ENCODE results near the gene NRROS. TPM values are rescaled to one million over a fixed set of nuclear protein-coding genes. Genes with fewer than 3 reads are reported as not detected.

The NRROS gene
- total RNA-seq, 2 donors from 2014 or later = 2.1 to 3.2 TPM

DNA sequence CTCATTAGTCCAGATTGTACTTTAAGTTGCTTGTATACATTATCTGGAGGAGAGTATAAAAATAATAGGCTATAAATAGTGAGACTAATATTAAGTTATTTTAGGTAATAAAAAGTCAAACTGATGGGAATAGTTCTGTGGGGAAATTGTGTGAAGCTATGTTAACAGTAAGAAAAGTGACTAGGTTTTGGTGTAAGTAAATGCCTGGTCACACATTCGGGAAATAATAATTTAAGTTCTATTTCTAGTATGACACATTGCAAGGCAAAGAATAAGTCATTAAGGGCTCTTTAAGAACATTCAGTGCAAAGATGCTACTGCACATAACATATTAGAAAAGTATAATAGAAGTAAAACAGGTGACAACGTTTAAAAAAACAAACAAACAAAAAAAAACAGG lies 18.8 kb upstream of the NRROS start:
- TF ChIP-seq, protein P1, sequence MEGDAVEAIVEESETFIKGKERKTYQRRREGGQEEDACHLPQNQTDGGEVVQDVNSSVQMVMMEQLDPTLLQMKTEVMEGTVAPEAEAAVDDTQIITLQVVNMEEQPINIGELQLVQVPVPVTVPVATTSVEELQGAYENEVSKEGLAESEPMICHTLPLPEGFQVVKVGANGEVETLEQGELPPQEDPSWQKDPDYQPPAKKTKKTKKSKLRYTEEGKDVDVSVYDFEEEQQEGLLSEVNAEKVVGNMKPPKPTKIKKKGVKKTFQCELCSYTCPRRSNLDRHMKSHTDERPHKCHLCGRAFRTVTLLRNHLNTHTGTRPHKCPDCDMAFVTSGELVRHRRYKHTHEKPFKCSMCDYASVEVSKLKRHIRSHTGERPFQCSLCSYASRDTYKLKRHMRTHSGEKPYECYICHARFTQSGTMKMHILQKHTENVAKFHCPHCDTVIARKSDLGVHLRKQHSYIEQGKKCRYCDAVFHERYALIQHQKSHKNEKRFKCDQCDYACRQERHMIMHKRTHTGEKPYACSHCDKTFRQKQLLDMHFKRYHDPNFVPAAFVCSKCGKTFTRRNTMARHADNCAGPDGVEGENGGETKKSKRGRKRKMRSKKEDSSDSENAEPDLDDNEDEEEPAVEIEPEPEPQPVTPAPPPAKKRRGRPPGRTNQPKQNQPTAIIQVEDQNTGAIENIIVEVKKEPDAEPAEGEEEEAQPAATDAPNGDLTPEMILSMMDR (conservative IDR thresholded peaks at IDR 0.05) = no peak
- no peak overlapping the region for H3K27ac ChIP-seq (ENCODE audit: low read depth, low read length)
- no peak overlapping the region for H3K9ac ChIP-seq (ENCODE audit: extremely low read depth, low read length, poor library complexity, severe bottlenecking)
- peaks cover 3% of the 10 kb centered on the region for H3K27me3 Mint-ChIP-seq (ENCODE audit: insufficient read depth)
- no peak overlapping the region for H3K4me3 ChIP-seq (ENCODE audit: low read length)
- H3K4me1 Mint-ChIP-seq = peaks cover 18% of the 10 kb centered on the region
- no peaks in the 10 kb centered on the region for H3K36me3 ChIP-seq (ENCODE audit: control insufficient read depth, insufficient read depth, low read length)
- no peaks in the 10 kb centered on the region for H3K9me3 ChIP-seq (ENCODE audit: control insufficient read depth, low read length)
- H3K27me3 ChIP-seq (ENCODE audit: control insufficient read depth, insufficient read depth, low read length, poor library complexity, severe bottlenecking) = no peaks in the 10 kb centered on the region
- H3K27ac Mint-ChIP-seq = no peak overlapping the region
- H3K4me3 Mint-ChIP-seq = no peak overlapping the region
- H3K4me1 ChIP-seq (ENCODE audit: control insufficient read depth, insufficient read depth, low read length) = no peaks in the 10 kb centered on the region
- 92% methylated on average over 2 of the region's 2 CpGs; no CpG with 5 or more reads in 1 of the 2 experiments for WGBS, 2 experiments (ENCODE audit: insufficient coverage in 1 of 2, insufficient read length in 1 of 2)
- no peak for DNase-seq
- no peaks in the 10 kb centered on the region for H3K9me3 Mint-ChIP-seq
- H3K36me3 Mint-ChIP-seq (ENCODE audit: low read depth) = no peaks in the 10 kb centered on the region

DNA sequence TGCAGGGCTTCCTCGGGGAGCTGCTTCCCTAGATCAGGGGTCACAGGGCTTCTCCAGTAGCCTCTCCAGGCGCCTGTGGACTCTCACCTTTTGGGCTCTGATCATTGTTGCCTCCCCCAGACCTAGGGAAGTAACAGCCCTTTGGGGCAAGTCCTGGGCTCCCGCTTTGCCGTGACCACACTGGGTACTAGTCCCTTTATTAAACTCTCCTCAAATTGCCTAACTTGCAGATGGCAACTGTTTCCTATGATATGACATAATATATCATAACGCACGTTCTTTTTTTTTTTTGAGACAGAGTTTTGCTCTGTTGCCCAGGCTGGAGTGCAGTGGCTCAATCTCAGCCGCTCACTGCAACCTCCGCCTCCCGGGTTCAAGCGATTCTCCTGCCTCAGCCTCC lies 17.9 kb upstream of the NRROS start:
- Mint-ChIP-seq H3K36me3 (ENCODE audit: low read depth) (no peaks in the 10 kb centered on the region), H3K27ac (no peak overlapping the region), H3K4me1 (peaks cover 18% of the 10 kb centered on the region), H3K9me3 (no peaks in the 10 kb centered on the region), H3K27me3 (ENCODE audit: insufficient read depth) (peaks cover 3% of the 10 kb centered on the region), H3K4me3 (no peak overlapping the region)
- no peak for DNase-seq
- TF ChIP-seq, protein P1 (conservative IDR thresholded peaks at IDR 0.05) = no peak
- Histone ChIP-seq H3K27me3 (ENCODE audit: control insufficient read depth, insufficient read depth, low read length, poor library complexity, severe bottlenecking) (no peaks in the 10 kb centered on the region), H3K36me3 (ENCODE audit: control insufficient read depth, insufficient read depth, low read length) (no peaks in the 10 kb centered on the region), H3K27ac (ENCODE audit: low read depth, low read length) (no peak overlapping the region), H3K9ac (ENCODE audit: extremely low read depth, low read length, poor library complexity, severe bottlenecking) (no peak overlapping the region), H3K4me1 (ENCODE audit: control insufficient read depth, insufficient read depth, low read length) (no peaks in the 10 kb centered on the region), H3K9me3 (ENCODE audit: control insufficient read depth, low read length) (no peaks in the 10 kb centered on the region), H3K4me3 (ENCODE audit: low read length) (no peak overlapping the region)
- WGBS, 2 experiments (ENCODE audit: insufficient coverage in 1 of 2, insufficient read length in 1 of 2) = 90 to 93% methylated on average over 7 to 10 of the region's 10 CpGs

DNA sequence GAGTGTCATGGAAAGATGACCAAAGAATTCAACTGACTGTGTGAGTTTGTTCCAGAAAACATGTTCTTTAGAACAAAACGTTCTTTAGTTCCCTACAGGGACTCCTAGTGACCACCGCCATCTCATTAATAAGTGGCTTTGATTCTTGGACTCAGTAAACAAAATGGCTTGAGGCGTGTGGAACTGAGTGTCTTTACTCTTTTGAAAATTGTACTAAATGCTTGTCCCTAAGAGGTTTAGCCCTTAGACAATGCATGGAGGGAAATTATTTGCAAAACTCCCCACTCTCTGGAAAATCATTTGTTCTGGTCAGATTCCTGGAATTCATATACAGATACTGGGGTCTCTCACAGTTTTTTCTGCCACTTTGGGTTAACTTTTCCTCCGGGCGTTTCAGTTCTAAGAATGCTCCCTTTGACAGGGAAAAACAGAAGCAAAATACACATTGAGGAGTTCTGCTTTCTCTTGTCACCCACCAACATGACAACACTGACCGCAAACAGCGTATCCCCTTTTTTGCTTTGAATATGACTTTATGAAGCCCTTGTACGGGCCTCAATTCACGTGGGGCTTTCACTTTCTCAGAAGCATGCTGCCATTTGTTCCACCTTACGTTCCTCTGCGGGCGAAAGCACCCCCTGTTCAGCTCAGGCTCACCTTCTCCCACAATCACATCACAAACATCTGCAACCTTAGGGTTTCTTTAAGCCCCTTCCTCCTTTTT lies 15.3 kb upstream of the NRROS start:
- Mint-ChIP-seq H3K27me3 (ENCODE audit: insufficient read depth) (peaks cover 3% of the 10 kb centered on the region), H3K36me3 (ENCODE audit: low read depth) (no peaks in the 10 kb centered on the region), H3K27ac (no peak overlapping the region), H3K9me3 (no peaks in the 10 kb centered on the region), H3K4me3 (no peak overlapping the region), H3K4me1 (peaks cover 15% of the 10 kb centered on the region)
- no peaks in the 10 kb centered on the region for H3K36me3 ChIP-seq (ENCODE audit: control insufficient read depth, insufficient read depth, low read length)
- H3K9me3 ChIP-seq (ENCODE audit: control insufficient read depth, low read length) = no peaks in the 10 kb centered on the region
- H3K9ac ChIP-seq (ENCODE audit: extremely low read depth, low read length, poor library complexity, severe bottlenecking) = no peak overlapping the region
- 90 to 97% methylated on average over 12 of the region's 12 CpGs for WGBS, 2 experiments (ENCODE audit: insufficient coverage in 1 of 2, insufficient read length in 1 of 2)
- DNase-seq = no peak
- TF ChIP-seq, protein P1 (conservative IDR thresholded peaks at IDR 0.05) = no peak
- no peak overlapping the region for H3K27ac ChIP-seq (ENCODE audit: low read depth, low read length)
- no peaks in the 10 kb centered on the region for H3K4me1 ChIP-seq (ENCODE audit: control insufficient read depth, insufficient read depth, low read length)
- H3K27me3 ChIP-seq (ENCODE audit: control insufficient read depth, insufficient read depth, low read length, poor library complexity, severe bottlenecking) = no peaks in the 10 kb centered on the region
- no peak overlapping the region for H3K4me3 ChIP-seq (ENCODE audit: low read length)
